ENCODE measurements around the gene HIF1A. TPM values are rescaled to one million over a fixed set of nuclear protein-coding genes. Genes with fewer than 3 reads are reported as not detected.
A peak's percentile ranks its signal among the peaks of the same experiment; 100 is the strongest.

Gene HIF1A
- total and polyA plus RNA-seq, 2 donors from 2014 or later = 57.8 to 358 TPM

GRCh38 chr14:61661471-61662400, 33.6 kb upstream of the HIF1A start:
- Histone ChIP-seq H3K36me3 (ENCODE audit: control insufficient read depth in 2 of 3, insufficient read depth in 3 of 3, low read length in 3 of 3) (no peaks in the 10 kb centered on the region), H3K27me3 (ENCODE audit: control insufficient read depth, insufficient read depth, low read length) (no peaks in the 10 kb centered on the region), H3K4me1 (ENCODE audit: control insufficient read depth in 2 of 3, insufficient read depth in 2 of 3, low read depth in 1 of 3, low read length in 3 of 3) (peaks cover 0 to 7% (median 6%) of the 10 kb centered on the region in 3 donors), H3K9me3 (ENCODE audit: control insufficient read depth in 2 of 3, insufficient read depth in 1 of 3, low read length in 3 of 3) (no peaks in the 10 kb centered on the region), H3K4me3 (ENCODE audit: low read length in 3 of 3) (peak overlapping the region in 1 of 3 donors; percentile 5), H3K27ac (ENCODE audit: low read depth in 2 of 2, low read length in 2 of 2) (peak overlapping the region in 1 of 2 donors; percentile 40), H3K9ac (ENCODE audit: low read length in 3 of 3) (no peak overlapping the region)
- no peak for DNase-seq
- TF ChIP-seq, protein P1, sequence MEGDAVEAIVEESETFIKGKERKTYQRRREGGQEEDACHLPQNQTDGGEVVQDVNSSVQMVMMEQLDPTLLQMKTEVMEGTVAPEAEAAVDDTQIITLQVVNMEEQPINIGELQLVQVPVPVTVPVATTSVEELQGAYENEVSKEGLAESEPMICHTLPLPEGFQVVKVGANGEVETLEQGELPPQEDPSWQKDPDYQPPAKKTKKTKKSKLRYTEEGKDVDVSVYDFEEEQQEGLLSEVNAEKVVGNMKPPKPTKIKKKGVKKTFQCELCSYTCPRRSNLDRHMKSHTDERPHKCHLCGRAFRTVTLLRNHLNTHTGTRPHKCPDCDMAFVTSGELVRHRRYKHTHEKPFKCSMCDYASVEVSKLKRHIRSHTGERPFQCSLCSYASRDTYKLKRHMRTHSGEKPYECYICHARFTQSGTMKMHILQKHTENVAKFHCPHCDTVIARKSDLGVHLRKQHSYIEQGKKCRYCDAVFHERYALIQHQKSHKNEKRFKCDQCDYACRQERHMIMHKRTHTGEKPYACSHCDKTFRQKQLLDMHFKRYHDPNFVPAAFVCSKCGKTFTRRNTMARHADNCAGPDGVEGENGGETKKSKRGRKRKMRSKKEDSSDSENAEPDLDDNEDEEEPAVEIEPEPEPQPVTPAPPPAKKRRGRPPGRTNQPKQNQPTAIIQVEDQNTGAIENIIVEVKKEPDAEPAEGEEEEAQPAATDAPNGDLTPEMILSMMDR (IDR thresholded peaks at IDR 0.05; ENCODE audit: borderline replicate concordance, extremely low read depth, insufficient read depth) = no peak
- FAIRE-seq = no peak
- intact Hi-C loops (cut with DNase I) = no loop called here

DNA sequence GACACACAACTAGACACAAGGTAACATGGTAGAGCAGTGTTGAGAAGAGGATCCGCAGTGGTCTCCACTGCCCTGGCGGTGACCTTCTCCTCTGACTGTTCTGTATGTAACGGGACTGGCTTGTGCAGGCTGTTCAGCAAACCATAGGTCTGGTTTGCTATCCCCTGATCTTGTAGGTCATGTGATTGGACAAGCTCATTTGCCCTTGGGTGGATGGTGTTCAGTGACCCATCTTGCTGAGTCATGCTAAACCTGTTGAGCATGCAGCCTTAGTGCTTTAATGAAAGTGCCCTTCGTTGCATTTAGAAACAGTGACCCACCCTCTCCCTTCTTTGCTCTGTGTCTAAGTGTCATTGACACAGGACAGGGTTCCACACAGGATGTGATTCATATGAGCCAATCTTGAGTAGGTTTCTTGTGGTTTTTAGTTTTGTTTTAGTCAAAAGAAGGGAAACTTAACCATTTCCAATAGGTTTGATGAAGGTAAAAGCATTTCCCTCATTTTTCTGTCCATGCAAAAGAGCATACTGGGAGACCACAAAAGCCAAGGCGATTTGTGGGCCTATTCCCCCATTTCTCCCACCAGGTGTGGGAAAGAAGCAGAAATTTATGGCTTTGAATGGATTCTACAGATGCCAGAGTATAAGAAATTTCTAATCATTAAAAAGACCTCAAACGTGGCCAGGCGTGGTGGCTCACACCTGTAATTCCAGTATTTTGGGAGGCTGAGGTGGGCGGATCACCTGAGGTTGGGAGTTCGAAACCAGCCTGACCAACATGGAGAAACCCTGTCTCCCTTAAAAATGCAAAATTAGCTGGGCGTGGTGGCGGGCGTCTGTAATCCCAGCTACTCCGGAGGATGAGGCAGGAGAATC, 32.6 kb upstream of the HIF1A start:
- TF ChIP-seq, protein P1 (IDR thresholded peaks at IDR 0.05; ENCODE audit: borderline replicate concordance, extremely low read depth, insufficient read depth) = no peak
- Histone ChIP-seq H3K4me3 (ENCODE audit: low read length in 3 of 3) (peak overlapping the region in 1 of 3 donors; percentile 3), H3K27me3 (ENCODE audit: control insufficient read depth, insufficient read depth, low read length) (no peaks in the 10 kb centered on the region), H3K4me1 (ENCODE audit: control insufficient read depth in 2 of 3, insufficient read depth in 2 of 3, low read depth in 1 of 3, low read length in 3 of 3) (peaks cover 0 to 7% (median 6%) of the 10 kb centered on the region in 3 donors), H3K9me3 (ENCODE audit: control insufficient read depth in 2 of 3, insufficient read depth in 1 of 3, low read length in 3 of 3) (no peaks in the 10 kb centered on the region), H3K9ac (ENCODE audit: low read length in 3 of 3) (no peak overlapping the region), H3K36me3 (ENCODE audit: control insufficient read depth in 2 of 3, insufficient read depth in 3 of 3, low read length in 3 of 3) (no peaks in the 10 kb centered on the region), H3K27ac (ENCODE audit: low read depth in 2 of 2, low read length in 2 of 2) (peak overlapping the region in 1 of 2 donors; percentile 40)
- peak in 3 of 5 donors; percentile 36 to 79 (median 71) for DNase-seq
- no peak for FAIRE-seq
- intact Hi-C loops (cut with DNase I) = no loop called here

DNA sequence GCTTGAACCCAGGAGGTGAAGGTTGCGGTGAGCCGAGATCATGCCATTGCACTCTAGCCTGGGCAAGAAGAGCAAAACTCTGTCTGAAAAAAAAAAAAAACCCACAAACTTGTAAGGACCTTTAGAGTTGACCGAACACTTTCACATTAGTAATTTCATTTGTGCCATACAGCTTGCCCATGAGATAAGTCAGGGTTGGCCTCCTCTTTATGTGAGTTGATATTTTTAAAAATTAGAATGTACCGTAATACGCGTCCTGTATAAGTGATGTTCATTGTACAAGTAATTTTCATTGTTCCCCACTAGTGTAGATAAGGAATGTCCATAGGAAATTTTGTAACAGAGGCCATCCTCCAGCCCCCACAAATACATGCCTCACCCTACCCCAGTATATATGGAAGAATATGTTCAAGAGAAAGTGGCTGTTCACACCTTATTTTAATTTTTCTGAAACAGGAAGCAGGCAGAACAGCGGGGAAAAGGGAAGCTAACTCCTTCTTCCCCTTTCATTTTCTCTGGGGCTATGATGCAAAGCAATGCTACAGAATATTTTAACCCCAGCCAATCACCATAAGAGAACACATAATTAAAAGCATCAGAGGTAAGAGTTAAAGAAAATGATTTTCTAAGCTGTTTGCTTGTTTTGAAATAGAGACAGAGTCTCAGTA, 31.9 kb upstream of the HIF1A start:
- FAIRE-seq (no peak), DNase-seq (no peak)
- no peaks in the 10 kb centered on the region for H3K36me3 ChIP-seq (ENCODE audit: control insufficient read depth in 2 of 3, insufficient read depth in 3 of 3, low read length in 3 of 3)
- TF ChIP-seq, protein P1 (IDR thresholded peaks at IDR 0.05; ENCODE audit: borderline replicate concordance, extremely low read depth, insufficient read depth) = no peak
- H3K9ac ChIP-seq (ENCODE audit: low read length in 3 of 3) = no peak overlapping the region
- H3K4me1 ChIP-seq (ENCODE audit: control insufficient read depth in 2 of 3, insufficient read depth in 2 of 3, low read depth in 1 of 3, low read length in 3 of 3) = peaks cover 0 to 9% (median 6%) of the 10 kb centered on the region in 3 donors
- H3K27me3 ChIP-seq (ENCODE audit: control insufficient read depth, insufficient read depth, low read length) = no peaks in the 10 kb centered on the region
- H3K27ac ChIP-seq (ENCODE audit: low read depth in 2 of 2, low read length in 2 of 2) = no peak overlapping the region
- intact Hi-C loops (cut with DNase I) = no loop called here
- no peak overlapping the region for H3K4me3 ChIP-seq (ENCODE audit: low read length in 3 of 3)
- no peaks in the 10 kb centered on the region for H3K9me3 ChIP-seq (ENCODE audit: control insufficient read depth in 2 of 3, insufficient read depth in 1 of 3, low read length in 3 of 3)

Measured in kidney (tissue), 14 donors.